ENCODE data around the gene CCDC157.

Gene CCDC157

GRCh38 chr22:30382340-30382739 lies 25.5 kb downstream of the CCDC157 start:
- DNase-seq (ENCODE audit: low read depth in 1 of 2, low spot score in 1 of 2), result no peak

GRCh38 chr22:30383061-30383460 lies 26.3 kb downstream of the CCDC157 start:
- TF ChIP-seq GABPA (IDR thresholded peaks at IDR 0.05; ENCODE audit: low read depth) (no peak), REST (IDR thresholded peaks at IDR 0.05; ENCODE audit: insufficient replicate concordance, low read depth) (no peak), POLR2AphosphoS5 (IDR thresholded peaks at IDR 0.05; ENCODE audit: low read depth) (no peak), SPI1 (IDR thresholded peaks at IDR 0.05; ENCODE audit: borderline replicate concordance, low read depth) (no peak), CTCF (IDR thresholded peaks at IDR 0.05; ENCODE audit: insufficient read depth, low read length) (no peak)
- Histone ChIP-seq H3K4me3 (replicated peaks; ENCODE audit: insufficient read depth, low read length) (no peak overlapping the region), H3K27ac (replicated peaks) (no peak overlapping the region), H3K27me3 (ENCODE audit: insufficient read depth, poor library complexity, severe bottlenecking) (no peaks in the 10 kb centered on the region)
- DNase-seq (ENCODE audit: low read depth in 1 of 2, low spot score in 1 of 2), result no peak

More at GRCh38 chr22:30382340-30382739, 25.5 kb downstream of the CCDC157 start:
- no peaks in the 10 kb centered on the region for H3K27me3 ChIP-seq (ENCODE audit: insufficient read depth, poor library complexity, severe bottlenecking)
- no peak for TF ChIP-seq REST (IDR thresholded peaks at IDR 0.05; ENCODE audit: insufficient replicate concordance, low read depth)
- TF ChIP-seq GABPA (IDR thresholded peaks at IDR 0.05; ENCODE audit: low read depth), result no peak
- no peak for TF ChIP-seq SPI1 (IDR thresholded peaks at IDR 0.05; ENCODE audit: borderline replicate concordance, low read depth)
- TF ChIP-seq POLR2AphosphoS5 (IDR thresholded peaks at IDR 0.05; ENCODE audit: low read depth), result no peak
- TF ChIP-seq CTCF (IDR thresholded peaks at IDR 0.05; ENCODE audit: insufficient read depth, low read length), result no peak
- no peak overlapping the region for H3K27ac ChIP-seq (replicated peaks)
- H3K4me3 ChIP-seq (replicated peaks; ENCODE audit: insufficient read depth, low read length), result no peak overlapping the region

GRCh38 chr22:30385942-30386341 lies 29.1 kb downstream of the CCDC157 start:
- H3K4me3 ChIP-seq (replicated peaks; ENCODE audit: insufficient read depth, low read length), result no peak overlapping the region
- no peak for DNase-seq (ENCODE audit: low read depth in 1 of 2, low spot score in 1 of 2)
- TF ChIP-seq REST (IDR thresholded peaks at IDR 0.05; ENCODE audit: insufficient replicate concordance, low read depth), result no peak

GRCh38 chr22:30386608-30386959 lies 29.8 kb downstream of the CCDC157 start:
- Histone ChIP-seq H3K27ac (replicated peaks) (no peak overlapping the region), H3K27me3 (ENCODE audit: insufficient read depth, poor library complexity, severe bottlenecking) (no peaks in the 10 kb centered on the region), H3K4me3 (replicated peaks; ENCODE audit: insufficient read depth, low read length) (peak overlapping the region; percentile 45)
- DNase-seq (ENCODE audit: low read depth in 1 of 2, low spot score in 1 of 2), result no peak
- no peak for TF ChIP-seq REST (IDR thresholded peaks at IDR 0.05; ENCODE audit: insufficient replicate concordance, low read depth)
- TF ChIP-seq POLR2AphosphoS5 (IDR thresholded peaks at IDR 0.05; ENCODE audit: low read depth), result no peak
- TF ChIP-seq SPI1 (IDR thresholded peaks at IDR 0.05; ENCODE audit: borderline replicate concordance, low read depth), result no peak
- TF ChIP-seq GABPA (IDR thresholded peaks at IDR 0.05; ENCODE audit: low read depth), result no peak
- no peak for TF ChIP-seq CTCF (IDR thresholded peaks at IDR 0.05; ENCODE audit: insufficient read depth, low read length)

More at GRCh38 chr22:30385942-30386341, 29.1 kb downstream of the CCDC157 start:
- H3K27me3 ChIP-seq (ENCODE audit: insufficient read depth, poor library complexity, severe bottlenecking), result no peaks in the 10 kb centered on the region
- no peak overlapping the region for H3K27ac ChIP-seq (replicated peaks)
